ENCODE results near the gene HOXD8.

DNA sequence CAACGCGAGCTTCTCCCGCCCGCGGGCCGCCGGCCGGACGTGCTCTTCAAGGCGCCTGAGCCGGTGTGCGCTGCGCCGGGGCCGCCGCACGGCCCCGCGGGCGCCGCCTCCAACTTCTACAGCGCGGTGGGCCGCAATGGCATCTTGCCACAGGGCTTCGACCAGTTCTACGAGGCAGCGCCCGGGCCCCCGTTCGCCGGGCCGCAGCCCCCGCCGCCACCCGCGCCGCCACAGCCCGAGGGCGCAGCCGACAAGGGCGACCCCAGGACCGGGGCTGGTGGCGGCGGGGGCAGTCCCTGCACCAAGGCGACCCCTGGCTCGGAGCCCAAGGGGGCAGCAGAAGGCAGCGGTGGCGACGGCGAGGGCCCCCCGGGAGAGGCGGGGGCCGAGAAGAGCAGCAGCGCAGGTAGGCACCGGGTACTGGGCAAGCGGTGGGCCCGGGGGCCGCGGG lies 21.7 kb upstream of the HOXD8 start:
- TF ChIP-seq, protein P1, sequence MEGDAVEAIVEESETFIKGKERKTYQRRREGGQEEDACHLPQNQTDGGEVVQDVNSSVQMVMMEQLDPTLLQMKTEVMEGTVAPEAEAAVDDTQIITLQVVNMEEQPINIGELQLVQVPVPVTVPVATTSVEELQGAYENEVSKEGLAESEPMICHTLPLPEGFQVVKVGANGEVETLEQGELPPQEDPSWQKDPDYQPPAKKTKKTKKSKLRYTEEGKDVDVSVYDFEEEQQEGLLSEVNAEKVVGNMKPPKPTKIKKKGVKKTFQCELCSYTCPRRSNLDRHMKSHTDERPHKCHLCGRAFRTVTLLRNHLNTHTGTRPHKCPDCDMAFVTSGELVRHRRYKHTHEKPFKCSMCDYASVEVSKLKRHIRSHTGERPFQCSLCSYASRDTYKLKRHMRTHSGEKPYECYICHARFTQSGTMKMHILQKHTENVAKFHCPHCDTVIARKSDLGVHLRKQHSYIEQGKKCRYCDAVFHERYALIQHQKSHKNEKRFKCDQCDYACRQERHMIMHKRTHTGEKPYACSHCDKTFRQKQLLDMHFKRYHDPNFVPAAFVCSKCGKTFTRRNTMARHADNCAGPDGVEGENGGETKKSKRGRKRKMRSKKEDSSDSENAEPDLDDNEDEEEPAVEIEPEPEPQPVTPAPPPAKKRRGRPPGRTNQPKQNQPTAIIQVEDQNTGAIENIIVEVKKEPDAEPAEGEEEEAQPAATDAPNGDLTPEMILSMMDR (IDR thresholded peaks at IDR 0.05), result no peak
- TF ChIP-seq POLR2AphosphoS5 (IDR thresholded peaks at IDR 0.05; ENCODE audit: low read depth, low read length), result no peak
- no peak for TF ChIP-seq REST (IDR thresholded peaks at IDR 0.05; ENCODE audit: insufficient read depth in 1 of 2, low read depth in 2 of 2, low read length in 1 of 2)
- no peak for TF ChIP-seq TCF7L2 (IDR thresholded peaks at IDR 0.05; ENCODE audit: low read depth, low read length)
- TF ChIP-seq SIN3A (IDR thresholded peaks at IDR 0.05; ENCODE audit: borderline replicate concordance, insufficient read depth, low read depth, low read length), result no peak
